ENCODE measurements around the gene SND1. TPM values are rescaled to one million over a fixed set of nuclear protein-coding genes. Genes with fewer than 3 reads are reported as not detected.

Gene SND1
- total RNA-seq, 4 donors from 2014 or later, result 84.2 to 98.8 (median 93.4) TPM

GRCh38 chr7:128068785-128069184 is 416.8 kb downstream of the SND1 start:
- no peaks in the 10 kb centered on the region for H3K27me3 ChIP-seq
- no peak for DNase-seq
- 87 to 100% methylated on average over 2 to 6 of the region's 8 CpGs for WGBS, 2 donors
- H3K4me3 ChIP-seq, result no peak overlapping the region
- peaks cover 0 to 6% (median 0%) of the 10 kb centered on the region in 3 donors for H3K36me3 ChIP-seq
- no peaks in the 10 kb centered on the region for H3K4me1 ChIP-seq
- intact Hi-C loops (cut with DNase I), result no loop called here
- TF ChIP-seq POLR2A (IDR thresholded peaks at IDR 0.05), result no peak
- TF ChIP-seq CTCF (IDR thresholded peaks at IDR 0.05), result no peak
- H3K9me3 ChIP-seq, result no peaks in the 10 kb centered on the region
- H3K27ac ChIP-seq, result no peak overlapping the region

GRCh38 chr7:128069373-128070364 is 417.7 kb downstream of the SND1 start:
- Histone ChIP-seq H3K4me1 (no peaks in the 10 kb centered on the region), H3K36me3 (peaks cover 0 to 15% (median 0%) of the 10 kb centered on the region in 3 donors), H3K27me3 (no peaks in the 10 kb centered on the region), H3K4me3 (no peak overlapping the region), H3K27ac (no peak overlapping the region), H3K9me3 (no peaks in the 10 kb centered on the region)
- DNase-seq, result no peak
- WGBS, 2 donors, result 81 to 87% methylated on average over 6 to 8 of the region's 8 CpGs
- no peak for TF ChIP-seq POLR2A (IDR thresholded peaks at IDR 0.05)
- TF ChIP-seq CTCF (IDR thresholded peaks at IDR 0.05), result no peak
- intact Hi-C loops (cut with DNase I), result no loop called here

- no peaks in the 10 kb centered on the region for H3K27me3 ChIP-seq
- TF ChIP-seq CTCF (IDR thresholded peaks at IDR 0.05) (no peak), POLR2A (IDR thresholded peaks at IDR 0.05) (no peak)
- WGBS, 2 donors, result 74% methylated on average over 6 of the region's 6 CpGs
- H3K4me3 ChIP-seq, result no peak overlapping the region
- peaks cover 0 to 1% (median 0%) of the 10 kb centered on the region in 3 donors for H3K4me1 ChIP-seq
- no peak overlapping the region for H3K27ac ChIP-seq
- intact Hi-C loops (cut with DNase I), result no loop called here
- H3K9me3 ChIP-seq, result no peaks in the 10 kb centered on the region
- no peak for DNase-seq
- peaks cover 0 to 32% (median 0%) of the 10 kb centered on the region in 3 donors for H3K36me3 ChIP-seq
These were observed 419.4 kb downstream of the SND1 start for GRCh38 chr7:128071376-128071775.

- intact Hi-C loops (cut with DNase I), result no loop called here
- no peak overlapping the region for H3K4me3 ChIP-seq
- WGBS, 2 donors, result 76 to 79% methylated on average over 7 to 10 of the region's 11 CpGs
- H3K9me3 ChIP-seq, result no peaks in the 10 kb centered on the region
- peaks cover 0 to 5% (median 4%) of the 10 kb centered on the region in 3 donors for H3K4me1 ChIP-seq
- H3K36me3 ChIP-seq, result peaks cover 0 to 37% (median 0%) of the 10 kb centered on the region in 3 donors
- no peaks in the 10 kb centered on the region for H3K27me3 ChIP-seq
- TF ChIP-seq CTCF (IDR thresholded peaks at IDR 0.05) (no peak), POLR2A (IDR thresholded peaks at IDR 0.05) (no peak)
- DNase-seq, result no peak
- no peak overlapping the region for H3K27ac ChIP-seq
These were observed 419.8 kb downstream of the SND1 start for GRCh38 chr7:128071801-128072200.

- Histone ChIP-seq H3K36me3 (peaks cover 0 to 56% (median 0%) of the 10 kb centered on the region in 3 donors), H3K9me3 (no peaks in the 10 kb centered on the region), H3K27me3 (no peaks in the 10 kb centered on the region), H3K4me1 (peaks cover 0 to 11% (median 6%) of the 10 kb centered on the region in 3 donors), H3K27ac (no peak overlapping the region), H3K4me3 (no peak overlapping the region)
- WGBS, 2 donors, result 89 to 90% methylated on average over 13 to 14 of the region's 15 CpGs
- TF ChIP-seq POLR2A (IDR thresholded peaks at IDR 0.05), result no peak
- no peak for TF ChIP-seq CTCF (IDR thresholded peaks at IDR 0.05)
- no peak for DNase-seq
- intact Hi-C loops (cut with DNase I), result no loop called here
These were observed 421.8 kb downstream of the SND1 start for GRCh38 chr7:128073671-128074310.

Data from esophagus squamous epithelium (tissue), 5 donors.